CD4-positive, alpha-beta T cell treated with Interleukin-21 for 1 hour (primary cell): Measurements from ENCODE around the gene AKAP12.
"Not testable (repeated sequence)": the region's sequence is repeated elsewhere in the genome, so short reads cannot be mapped to it uniquely, and the experiment has no call there.

ENCODE experiments used
- DNase-seq: peaks from one replicate; pipeline ENCODE4 v3.0.0-alpha.2; 2020

AKAP12 gene

GRCh38 chr6:151352410-151353396, 112.9 kb downstream of the AKAP12 start:
- peak; percentile 21 for DNase-seq

GRCh38 chr6:151353795-151354194, 114.0 kb downstream of the AKAP12 start:
- no peak for DNase-seq

GRCh38 chr6:151356983-151357382, 117.2 kb downstream of the AKAP12 start:
- DNase-seq, result not testable (repeated sequence)

- no peak for DNase-seq
Observed at GRCh38 chr6:151357758-151358436, 118.1 kb downstream of the AKAP12 start.

- no peak for DNase-seq
Observed at GRCh38 chr6:151358475-151358874, 118.7 kb downstream of the AKAP12 start.

- DNase-seq, result no peak
Observed at GRCh38 chr6:151359486-151359885, 119.7 kb downstream of the AKAP12 start.

DNA sequence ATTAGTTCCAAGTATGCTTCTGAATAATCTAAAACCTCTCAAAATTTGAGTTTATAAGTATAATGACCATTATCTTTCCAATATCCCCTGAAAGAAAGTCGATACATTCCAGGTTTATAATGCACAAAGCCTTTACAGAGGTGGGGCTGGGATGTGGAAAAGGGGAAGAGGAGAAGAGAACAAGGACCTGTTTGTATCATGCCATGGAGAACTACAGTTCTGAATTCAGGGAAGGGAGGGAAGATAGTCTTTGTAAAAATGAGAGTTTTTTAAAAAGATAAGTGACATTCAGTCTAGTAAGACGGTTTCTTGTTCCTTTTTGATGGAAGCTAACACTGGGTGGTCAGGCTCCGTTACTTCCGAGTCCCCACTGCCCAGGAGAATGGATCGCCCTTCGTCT, 125.5 kb downstream of the AKAP12 start:
- no peak for DNase-seq

DNA sequence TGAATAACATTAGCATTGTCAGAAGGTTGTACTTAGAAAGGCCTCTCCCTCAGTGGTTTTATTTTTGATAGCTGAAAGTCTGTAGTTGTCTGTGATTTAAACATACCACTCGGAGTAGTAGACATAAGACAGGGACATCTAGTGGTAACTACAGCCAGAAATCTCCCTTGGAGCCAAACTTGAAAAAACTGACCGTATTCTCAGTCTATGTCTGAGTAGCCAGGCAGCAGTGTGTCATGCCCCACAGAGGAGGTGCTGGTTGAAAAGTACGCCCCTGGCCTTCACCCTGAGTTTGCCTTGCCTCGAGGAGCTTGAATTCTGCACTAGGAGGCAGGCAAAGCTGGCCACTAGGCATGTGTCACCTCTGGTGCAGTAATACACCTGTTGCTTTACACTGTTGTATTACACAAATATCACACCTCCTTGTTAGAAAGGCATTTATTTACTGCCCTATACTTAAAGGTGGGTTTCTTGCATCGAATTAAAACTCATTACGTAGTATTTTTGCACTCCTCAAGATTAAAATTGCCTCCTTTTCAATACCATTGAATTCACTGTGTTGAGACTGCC, 130.8 kb downstream of the AKAP12 start:
- DNase-seq, result no peak

GRCh38 chr6:151372164-151372563, 132.4 kb downstream of the AKAP12 start:
- DNase-seq, result peak; percentile 27

GRCh38 chr6:151374036-151374683, 134.4 kb downstream of the AKAP12 start:
- DNase-seq, result peak; percentile 44

DNA sequence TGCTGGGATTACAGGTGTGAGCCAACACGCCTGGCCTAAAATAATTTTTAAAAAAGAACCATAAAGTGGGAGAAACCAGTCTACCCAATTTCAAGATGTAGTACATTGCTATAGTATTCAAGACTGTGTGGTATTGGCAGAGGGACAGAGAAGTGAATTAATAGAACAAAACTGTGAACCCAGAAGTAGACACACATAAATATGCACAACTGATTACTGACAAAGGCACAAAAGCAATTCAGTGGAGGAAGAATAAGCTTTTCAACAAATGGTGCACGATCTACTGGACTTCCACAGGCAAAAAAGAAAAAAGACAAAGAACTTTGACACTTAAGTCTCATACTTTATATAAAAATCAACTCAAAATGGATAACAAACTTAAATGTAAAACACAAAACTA, 136.1 kb downstream of the AKAP12 start:
- DNase-seq, result no peak

- DNase-seq, result no peak
Observed at GRCh38 chr6:151376440-151376839, 136.7 kb downstream of the AKAP12 start.

DNA sequence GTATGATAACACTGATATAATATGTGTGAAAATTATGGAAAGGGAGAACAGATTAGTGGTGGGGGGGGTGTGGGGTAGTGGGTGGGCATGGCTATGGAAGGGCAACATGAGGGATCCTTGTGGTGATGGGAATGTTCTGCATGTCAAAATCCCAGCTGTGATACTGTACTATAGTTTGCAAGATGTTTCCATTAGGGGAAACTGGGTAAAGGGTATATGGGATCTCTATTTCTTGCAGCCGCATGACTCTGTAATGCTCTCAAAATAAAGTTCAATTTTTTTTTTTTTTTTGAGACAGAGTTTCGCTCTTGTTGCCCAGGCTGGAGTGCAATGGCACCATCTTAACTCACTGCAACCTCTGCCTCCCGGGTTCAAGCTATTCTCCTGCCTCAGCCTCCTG, 137.3 kb downstream of the AKAP12 start:
- DNase-seq, result no peak

GRCh38 chr6:151379933-151380847, 140.4 kb downstream of the AKAP12 start:
- DNase-seq, result peak; percentile 62

DNA sequence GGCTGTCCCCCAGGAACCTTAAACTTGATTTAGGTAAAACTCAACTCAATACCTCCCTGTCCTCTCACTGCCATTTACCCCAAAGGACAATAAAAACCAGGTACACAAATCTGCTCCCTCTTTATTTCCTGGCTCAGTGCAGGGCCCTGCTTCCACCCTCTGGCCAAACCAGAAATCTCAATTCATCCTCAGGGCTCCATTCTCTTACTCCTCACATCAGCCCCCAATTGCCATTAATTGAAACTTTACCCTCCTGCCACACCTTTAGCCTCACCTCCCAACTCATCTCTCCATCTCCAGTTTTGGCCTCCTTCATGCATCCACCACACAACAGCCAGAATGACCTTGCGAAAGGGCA, 141.1 kb downstream of the AKAP12 start:
- DNase-seq, result no peak

GRCh38 chr6:151381722-151382121, 142.0 kb downstream of the AKAP12 start:
- no peak for DNase-seq

DNA sequence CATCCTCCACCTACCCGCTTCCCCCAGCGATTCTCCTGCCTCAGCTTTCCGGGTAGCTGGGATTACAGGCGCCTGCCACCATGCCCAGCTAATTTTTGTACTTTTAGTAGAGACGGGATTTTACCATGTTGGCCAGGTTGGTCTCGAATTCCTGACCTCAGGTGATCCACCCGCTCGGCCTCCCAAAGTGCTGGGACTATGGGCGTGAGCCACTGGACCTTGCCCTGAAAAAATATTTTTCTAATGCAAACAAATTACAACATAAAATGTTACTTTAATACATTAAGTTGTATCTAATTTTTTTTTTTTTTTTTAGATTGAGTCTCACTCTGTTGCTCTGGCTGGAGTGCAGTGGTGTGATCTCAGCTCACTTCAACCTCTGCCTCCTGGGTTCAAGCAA, 142.9 kb downstream of the AKAP12 start:
- not testable (repeated sequence) for DNase-seq

DNA sequence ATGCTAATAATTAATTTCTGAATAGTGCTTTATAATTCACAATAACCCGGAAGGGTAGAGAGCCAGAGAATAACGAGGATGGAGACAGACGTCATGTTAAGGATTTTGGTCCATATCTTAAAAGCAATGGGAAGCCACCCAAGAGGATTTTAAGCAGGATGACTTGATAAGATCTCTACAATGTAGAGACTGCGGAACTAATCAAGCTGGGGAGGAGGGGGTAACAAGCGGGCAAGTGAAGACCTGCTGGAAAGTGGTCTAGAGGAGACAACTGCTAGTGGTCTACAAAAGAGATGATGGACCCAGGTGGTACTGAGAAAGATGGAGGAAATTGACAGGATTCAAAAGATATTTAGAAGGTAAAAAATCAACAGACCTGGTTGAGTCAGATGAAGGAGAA, 144.4 kb downstream of the AKAP12 start:
- DNase-seq, result no peak

DNA sequence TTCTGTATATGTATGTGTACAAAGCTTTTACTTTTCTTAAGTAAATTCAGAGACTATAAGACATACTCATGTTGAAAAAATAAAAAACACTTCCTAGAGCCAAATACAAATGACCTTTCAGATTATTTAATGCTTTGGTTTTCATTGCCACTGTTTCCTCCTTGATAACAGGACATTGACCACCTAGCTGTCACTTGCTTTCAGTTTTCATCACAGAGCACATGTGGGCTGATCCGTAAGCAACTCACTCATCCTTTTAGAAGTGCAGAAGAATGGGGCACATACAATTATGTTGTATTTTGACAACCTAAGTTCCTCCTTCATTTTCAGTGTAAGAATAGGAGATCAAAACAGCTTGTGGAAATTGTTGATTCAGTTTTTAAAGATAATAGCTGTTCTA, 145.4 kb downstream of the AKAP12 start:
- DNase-seq, result peak; percentile 43

GRCh38 chr6:151387175-151387970, 147.6 kb downstream of the AKAP12 start:
- no peak for DNase-seq

DNA sequence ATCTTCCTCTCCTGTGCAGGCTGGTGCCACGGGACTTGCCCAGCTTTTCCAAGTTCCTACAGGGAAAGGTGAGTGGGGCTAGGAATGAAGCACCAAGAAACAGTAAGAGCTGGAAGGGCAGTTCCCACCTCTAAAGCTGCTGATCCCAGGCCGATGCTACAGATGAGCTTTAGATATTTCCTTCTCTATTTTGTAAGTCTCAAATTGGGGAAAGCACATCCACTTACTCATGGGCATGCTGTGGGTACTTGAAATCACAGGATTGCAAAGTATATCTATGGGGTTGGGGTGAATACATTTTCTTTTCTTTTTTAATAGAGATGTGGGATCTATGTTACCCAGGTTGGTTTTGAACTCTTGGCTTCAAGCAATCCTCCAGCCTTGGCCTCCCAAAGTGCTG, 148.5 kb downstream of the AKAP12 start:
- no peak for DNase-seq
